Activated CD4-positive, alpha-beta T cell treated with anti-CD3 and anti-CD28 coated beads, Interleukin-2, amount 50 U/mL, for 1 hour (primary cell): Measurements from ENCODE around the gene SHH.

Experiments used
- DNase-seq: peaks from one replicate; pipeline ENCODE4 v3.0.0-alpha.2; 2020

Gene SHH

GRCh38 chr7:155811895-155812761, at the start of gene SHH:
Gene SHH (minus strand): TSS chr7:155812463. CDS start chr7:155812122, 341 bp downstream.
- no peak for DNase-seq

DNA sequence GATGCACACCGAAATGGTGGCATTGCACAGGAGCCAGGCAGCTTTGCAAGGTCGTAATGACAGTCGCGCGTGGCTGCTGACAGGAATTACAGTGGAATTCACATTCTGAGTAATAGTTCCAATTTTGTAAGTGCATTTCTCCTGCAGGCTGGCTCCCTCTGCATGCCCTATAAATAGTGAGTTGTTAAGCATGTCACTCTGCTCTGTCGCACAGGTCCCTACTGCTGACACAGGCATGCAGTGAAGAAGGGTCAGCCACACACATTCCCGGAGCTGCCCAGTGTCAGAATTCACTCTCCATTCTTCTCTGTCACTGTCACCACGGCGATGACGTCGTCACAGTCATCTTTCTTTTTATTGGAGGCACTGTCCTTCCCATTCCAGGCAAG, 49.2 kb upstream of the SHH start:
- DNase-seq, result no peak

DNA sequence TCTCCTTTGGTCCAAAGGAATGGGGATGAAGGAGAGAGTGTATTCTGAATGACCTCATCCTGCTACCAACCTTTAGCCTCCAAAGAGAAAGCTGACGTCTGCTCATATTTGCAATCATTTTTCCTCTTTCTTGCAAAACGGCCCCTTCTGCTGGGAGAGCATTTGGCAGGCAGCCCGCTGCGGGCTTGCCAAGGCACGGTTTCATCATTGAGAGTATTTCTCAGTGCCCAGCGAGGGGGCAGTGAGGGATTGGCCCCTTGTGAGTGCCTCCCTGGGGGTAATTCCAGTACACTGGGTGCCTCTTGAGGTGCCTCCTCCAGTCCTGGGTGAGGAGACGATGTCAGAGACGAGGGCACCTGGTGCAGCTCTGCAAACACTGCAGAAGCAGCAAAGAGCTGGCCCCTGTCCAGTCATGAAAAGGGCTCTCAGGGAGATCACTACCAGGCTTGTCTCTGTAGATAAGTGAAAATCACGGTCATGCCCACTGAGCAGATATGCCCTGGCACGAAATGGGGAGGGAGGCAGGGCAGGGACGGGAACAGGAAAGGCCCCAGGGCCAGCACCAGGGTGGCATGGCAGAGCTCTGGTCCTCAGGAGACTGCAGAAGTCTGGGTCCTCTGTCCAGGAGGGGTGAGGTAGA, 48.7 kb upstream of the SHH start:
- DNase-seq, result no peak

- no peak for DNase-seq
These were observed 48.2 kb upstream of the SHH start for GRCh38 chr7:155860461-155860839.

DNA sequence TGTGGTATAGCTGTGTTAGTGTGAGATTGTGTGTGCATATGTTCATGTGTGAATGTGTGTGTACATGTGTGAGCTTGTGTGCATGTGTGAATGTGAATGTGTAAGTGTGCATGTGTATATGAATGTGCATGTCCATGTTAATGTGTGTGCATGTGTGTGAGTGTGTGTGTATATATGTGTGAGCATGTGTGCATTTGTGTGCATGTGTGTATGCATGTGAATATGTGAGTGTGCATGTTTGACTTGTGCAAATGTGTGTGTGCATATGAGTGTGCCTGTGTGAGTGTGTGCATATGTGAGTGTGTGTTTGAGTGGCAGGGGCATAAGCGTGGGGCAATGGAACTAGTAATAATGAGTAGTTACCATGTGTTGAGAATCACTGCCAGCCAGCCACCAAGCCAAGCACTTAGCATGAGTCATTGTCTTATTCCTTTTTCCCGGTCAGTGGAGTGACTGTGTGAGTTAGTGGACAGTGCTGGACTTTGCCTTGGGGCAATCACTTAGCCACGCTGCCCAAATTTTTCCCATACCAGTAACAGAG, 46.3 kb upstream of the SHH start:
- no peak for DNase-seq

GRCh38 chr7:155857141-155857540, 44.9 kb upstream of the SHH start:
- no peak for DNase-seq

GRCh38 chr7:155856656-155857055, 44.4 kb upstream of the SHH start:
- DNase-seq, result no peak

GRCh38 chr7:155852426-155853301, 40.4 kb upstream of the SHH start:
- no peak for DNase-seq

DNA sequence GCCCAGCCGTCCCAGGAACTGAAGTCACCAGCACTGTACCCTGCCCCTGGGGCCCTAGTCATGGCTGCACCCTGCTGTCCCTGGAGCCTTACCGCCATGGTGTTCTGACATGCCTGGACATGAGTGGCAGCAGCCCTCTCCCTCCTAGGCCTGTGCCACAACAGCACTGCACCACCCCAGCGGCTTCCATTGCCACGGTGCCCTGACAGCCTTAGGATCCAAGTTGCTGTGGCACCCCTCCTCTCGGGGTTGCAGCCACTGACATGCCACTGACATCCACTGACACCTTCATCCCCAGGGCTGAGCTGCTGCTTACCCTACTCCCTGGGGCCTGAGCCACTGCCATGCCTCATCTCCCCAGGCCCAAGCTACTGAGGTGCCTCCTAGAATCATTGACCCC, 39.6 kb upstream of the SHH start:
- no peak for DNase-seq

- DNase-seq, result no peak
These were observed 38.8 kb upstream of the SHH start for GRCh38 chr7:155850766-155851678.

GRCh38 chr7:155850001-155850436, 37.8 kb upstream of the SHH start:
- no peak for DNase-seq

DNA sequence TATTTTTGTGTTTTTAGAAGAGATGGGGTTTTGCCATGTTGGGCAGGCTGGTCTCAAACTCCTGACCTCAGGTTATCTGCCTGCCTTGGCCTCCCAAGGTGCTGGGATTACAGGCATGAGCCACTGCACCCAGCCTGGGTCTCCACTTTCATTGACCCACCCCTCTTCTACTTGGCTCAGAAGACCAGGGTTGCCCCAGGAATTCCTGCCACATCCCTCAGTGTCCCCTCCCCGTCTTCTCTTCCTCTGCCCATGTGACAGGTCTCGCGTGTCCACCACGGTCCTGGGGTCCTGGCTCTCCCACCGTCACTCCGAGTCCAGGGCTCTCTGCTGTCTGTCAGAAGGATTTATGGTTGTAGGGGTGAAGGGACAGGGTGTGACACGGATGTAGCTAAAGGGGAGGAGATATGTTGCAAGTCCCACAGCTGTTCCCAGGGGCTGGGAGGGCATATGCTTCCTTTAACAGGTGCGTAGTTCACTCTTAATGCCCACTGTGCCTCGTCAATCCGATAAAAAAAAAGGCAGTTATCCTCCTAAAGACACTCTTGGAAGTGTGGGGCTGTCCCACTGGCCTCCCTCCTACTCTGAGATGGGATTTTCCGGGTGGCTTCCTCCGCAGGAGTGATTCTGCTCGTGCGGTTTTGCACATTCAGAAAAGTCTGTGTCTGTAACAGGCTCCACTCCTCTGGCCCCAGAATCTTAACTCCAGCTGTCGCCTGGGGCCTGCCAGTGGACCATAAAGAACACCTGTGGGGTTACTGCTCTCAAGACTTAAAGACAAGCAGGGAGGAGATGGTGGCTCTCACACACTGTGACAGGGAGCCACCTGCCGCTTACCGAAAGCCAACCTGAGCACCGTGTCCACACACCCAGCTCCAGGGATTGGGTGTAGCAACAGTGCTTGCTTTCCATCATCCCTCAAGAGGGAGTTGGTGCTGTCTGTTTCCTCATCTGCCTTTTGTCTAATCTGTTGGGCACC, 36.7 kb upstream of the SHH start:
- no peak for DNase-seq

DNA sequence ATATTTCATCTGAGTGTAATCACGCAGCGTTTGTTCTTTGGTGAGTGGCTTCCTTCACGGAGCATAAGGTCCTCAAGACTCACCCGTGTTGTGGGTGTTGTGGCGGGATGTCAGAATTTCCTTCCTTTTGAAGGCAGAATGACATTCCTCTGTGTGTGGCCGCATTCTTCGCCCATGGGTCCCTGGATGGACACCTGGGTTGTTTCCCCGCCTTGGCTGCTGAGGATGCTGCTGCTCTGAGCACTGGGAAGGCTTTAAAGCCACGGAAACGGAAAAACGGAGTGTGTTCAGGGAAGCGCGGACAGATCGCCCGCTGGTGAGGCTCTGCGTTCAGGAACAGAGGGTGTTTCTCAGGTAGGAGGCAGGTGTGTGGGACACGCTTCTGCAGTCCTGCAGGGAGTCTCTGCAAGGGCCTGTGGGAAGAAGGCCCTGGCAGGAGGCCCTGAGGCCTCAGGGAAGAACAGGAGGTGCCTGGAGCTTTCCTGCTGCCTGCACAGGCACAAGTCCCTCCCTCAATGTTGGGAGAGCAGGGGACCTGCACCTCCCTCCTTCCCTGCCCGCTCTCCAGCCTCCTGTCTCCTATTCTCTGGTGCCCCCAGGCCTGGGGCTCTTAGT, 35.7 kb upstream of the SHH start:
- no peak for DNase-seq

- no peak for DNase-seq
These were observed 34.7 kb upstream of the SHH start for GRCh38 chr7:155846936-155847335.

DNA sequence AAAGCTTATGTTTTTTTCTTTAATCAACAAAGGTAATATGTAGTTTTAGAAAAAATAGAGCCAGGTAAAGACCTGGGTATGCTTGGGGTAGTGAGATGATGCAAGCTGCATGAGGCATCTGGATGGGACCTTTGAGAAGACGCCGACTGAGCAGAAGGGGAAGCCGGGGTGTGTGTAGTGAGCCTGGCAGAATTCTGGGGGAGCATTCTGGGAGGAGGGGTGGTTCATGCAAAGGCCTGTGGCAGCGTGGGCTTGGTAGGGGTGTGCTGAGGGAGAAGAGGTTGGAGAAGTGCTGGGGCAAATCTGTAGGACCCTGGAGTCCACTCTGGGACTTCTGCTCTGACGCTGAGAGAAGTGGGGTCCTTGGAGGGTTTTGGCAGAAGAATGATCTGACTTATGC, 33.9 kb upstream of the SHH start:
- DNase-seq, result no peak

DNA sequence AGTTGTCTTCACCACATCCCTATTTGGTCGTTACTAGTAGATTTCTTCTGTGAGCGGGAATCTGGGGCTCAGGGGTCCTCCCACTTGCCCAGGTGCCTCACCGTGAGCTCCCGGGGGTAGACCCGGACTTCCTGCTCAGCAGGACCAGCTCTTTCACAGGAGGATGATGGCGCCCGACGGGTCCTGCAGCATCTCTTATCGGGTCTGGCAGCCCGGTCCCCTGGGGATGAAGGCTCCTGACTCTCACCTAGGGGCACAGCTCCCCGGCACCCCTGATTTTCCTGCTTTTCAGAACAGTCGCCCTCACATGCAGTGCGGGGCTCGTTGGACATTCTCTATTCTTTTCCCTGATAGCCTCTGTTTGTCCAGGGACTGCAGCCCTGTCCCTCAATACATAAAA, 33.0 kb upstream of the SHH start:
- no peak for DNase-seq

DNA sequence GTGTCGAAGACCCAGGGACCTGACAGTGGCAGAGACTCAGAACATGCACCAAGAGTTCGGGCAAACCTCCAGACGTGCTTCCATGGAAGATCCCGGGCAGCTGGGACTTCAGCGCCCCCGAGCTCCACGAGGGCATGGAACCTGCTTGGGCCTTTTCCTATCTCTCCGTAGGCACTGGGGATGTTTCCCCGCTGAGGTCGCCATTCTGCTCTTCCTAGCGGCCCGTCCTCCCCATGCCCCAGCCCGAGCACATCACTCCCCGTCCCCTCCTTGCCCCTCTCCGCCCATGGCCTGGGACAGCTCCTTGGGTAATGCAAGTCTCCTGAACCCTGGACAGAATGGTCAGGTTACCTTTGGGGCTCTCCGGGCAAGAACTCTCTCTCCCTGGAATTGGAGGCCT, 32.3 kb upstream of the SHH start:
- DNase-seq, result no peak

GRCh38 chr7:155844019-155844453, 31.8 kb upstream of the SHH start:
- DNase-seq, result no peak

- DNase-seq, result no peak
These were observed 31.3 kb upstream of the SHH start for GRCh38 chr7:155843426-155844018.
